HEK293 (cell line): ENCODE results near the gene HSF5.

Experiments
- CTCF ChIA-PET: fragments of 350-600 bp; formaldehyde crosslinking; extraction: SDS; loops from one replicate; lab custom pipeline; 2021; ENCODE audit warnings: antibody characterized with exemption; lab: Yijun Ruan, JAX
- POLR2A ChIA-PET: fragments of 300-600 bp; formaldehyde crosslinking; extraction: SDS; loops from one replicate; lab custom pipeline; 2020; ENCODE audit warnings: antibody characterized with exemption, inconsistent platforms; lab: Yijun Ruan, JAX
- H3K27ac ChIP-seq: fragments of 200-500 bp; sonication (Bioruptor generic); 2 replicates; pipeline ENCODE4 v1.5.1; 2014; ENCODE audit warnings: low read depth, low read length, control low read depth, inconsistent platforms; ENCODE audit errors: extremely low read depth
- H3K36me3 ChIP-seq, 2 experiments: fragments of 200-500 bp in 1 of 2; sonication (Bioruptor generic) in 1 of 2; 1 replicate in 1 of 2; 2 replicates in 1 of 2; pipeline ENCODE4 v1.5.1; 2014 to 2017; ENCODE audit warnings: inconsistent platforms in 2 of 2, low read length in 2 of 2; ENCODE audit not compliant: control insufficient read depth in 2 of 2, insufficient read depth in 1 of 2
- H3K4me1 ChIP-seq: fragments of 200-500 bp; sonication (Bioruptor generic); 2 replicates; pipeline ENCODE4 v1.5.1; 2014; ENCODE audit warnings: mild to moderate bottlenecking, low read length, inconsistent platforms; ENCODE audit not compliant: control insufficient read depth, insufficient read depth
- H3K4me3 ChIP-seq: 2 replicates; pipeline ENCODE4 v1.5.1; 2011; ENCODE audit warnings: low read depth, mild to moderate bottlenecking, control low read depth, low read length, moderate library complexity
- H3K9me3 ChIP-seq: fragments of 200-500 bp; sonication (Bioruptor generic); 2 replicates; pipeline ENCODE4 v1.5.1; 2014; ENCODE audit warnings: low read depth, low read length, inconsistent platforms; ENCODE audit not compliant: control insufficient read depth, insufficient read depth
- EGR2 ChIP-seq: fragments of 450-650 bp; formaldehyde crosslinking; IDR thresholded peaks from 2 replicates; pipeline ENCODE4 v1.5.1; 2016; ENCODE audit warnings: low read depth, missing biosample characterization, missing genetic modification characterization
- GLIS1 ChIP-seq: fragments of 450-650 bp; formaldehyde crosslinking; IDR thresholded peaks from 2 replicates; pipeline ENCODE4 v1.5.1; 2016; ENCODE audit warnings: missing biosample characterization, missing genetic modification characterization
- GLIS2 ChIP-seq: fragments of 450-650 bp; formaldehyde crosslinking; IDR thresholded peaks from 2 replicates; pipeline ENCODE4 v1.5.1; 2016; ENCODE audit warnings: missing biosample characterization, missing genetic modification characterization
- SP7 ChIP-seq: fragments of 450-650 bp; formaldehyde crosslinking; IDR thresholded peaks from 2 replicates; pipeline ENCODE4 v1.5.1; 2016; ENCODE audit warnings: missing biosample characterization, missing genetic modification characterization
- ZBTB20 ChIP-seq: fragments of 450-650 bp; formaldehyde crosslinking; IDR thresholded peaks from 2 replicates; pipeline ENCODE4 v1.5.1; 2016; ENCODE audit warnings: missing biosample characterization, missing genetic modification characterization
- ZBTB7A ChIP-seq: fragments of 450-650 bp; formaldehyde crosslinking; IDR thresholded peaks from 2 replicates; pipeline ENCODE4 v1.5.1; 2016; ENCODE audit warnings: low read depth, missing biosample characterization, missing genetic modification characterization
- ZFHX2 ChIP-seq: fragments of 450-650 bp; formaldehyde crosslinking; conservative IDR thresholded peaks from 2 replicates; pipeline ENCODE4 v1.5.1; 2016; ENCODE audit warnings: missing biosample characterization, missing genetic modification characterization
- ZNF274 ChIP-seq, 2 experiments: fragments of 200-500 bp in 1 of 2; fragments of 450-650 bp in 1 of 2; sonication (Bioruptor generic) in 1 of 2; formaldehyde crosslinking in 1 of 2; IDR thresholded peaks; 2 replicates each; pipeline versions ENCODE4 v1.5.1 to v1.6.1; 2014 to 2016; ENCODE audit warnings: borderline replicate concordance in 1 of 2, inconsistent platforms in 1 of 2, low read length in 1 of 2, missing biosample characterization in 1 of 2, missing genetic modification characterization in 1 of 2
- ZNF366 ChIP-seq: fragments of 450-650 bp; formaldehyde crosslinking; conservative IDR thresholded peaks from 2 replicates; pipeline ENCODE4 v1.5.1; 2016; ENCODE audit warnings: missing biosample characterization, missing genetic modification characterization
- ZNF600 ChIP-seq: fragments of 450-650 bp; formaldehyde crosslinking; IDR thresholded peaks from 2 replicates; pipeline ENCODE4 v1.5.1; 2016; ENCODE audit warnings: missing biosample characterization, missing genetic modification characterization
- ZNF621 ChIP-seq: fragments of 450-650 bp; formaldehyde crosslinking; IDR thresholded peaks from 2 replicates; pipeline ENCODE4 v1.5.1; 2017; ENCODE audit warnings: missing biosample characterization, missing genetic modification characterization
- ZNF76 ChIP-seq: fragments of 450-650 bp; formaldehyde crosslinking; IDR thresholded peaks from 2 replicates; pipeline ENCODE4; 2016; ENCODE audit warnings: low read depth, missing biosample characterization, missing genetic modification characterization, borderline replicate concordance
- TF ChIP-seq, protein P1 (sequence below): fragments of 450-650 bp; formaldehyde crosslinking; IDR thresholded peaks from 2 replicates; pipeline ENCODE4 v1.5.1; 2016; ENCODE audit warnings: missing biosample characterization, missing genetic modification characterization
- TF ChIP-seq, protein P2 (sequence below): fragments of 450-650 bp; formaldehyde crosslinking; IDR thresholded peaks from 2 replicates; pipeline ENCODE4 v1.5.1; 2017; ENCODE audit warnings: missing biosample characterization, missing genetic modification characterization
- TF ChIP-seq, protein P3 (sequence below): fragments of 450-650 bp; formaldehyde crosslinking; IDR thresholded peaks from 2 replicates; pipeline ENCODE4 v1.5.1; 2016; ENCODE audit warnings: missing biosample characterization, missing genetic modification characterization
- TF ChIP-seq, protein P4 (sequence below): fragments of 450-650 bp; formaldehyde crosslinking; IDR thresholded peaks from 2 replicates; pipeline ENCODE4 v1.5.1; 2017; ENCODE audit warnings: missing biosample characterization, mild to moderate bottlenecking, missing genetic modification characterization, moderate library complexity

Gene HSF5

DNA sequence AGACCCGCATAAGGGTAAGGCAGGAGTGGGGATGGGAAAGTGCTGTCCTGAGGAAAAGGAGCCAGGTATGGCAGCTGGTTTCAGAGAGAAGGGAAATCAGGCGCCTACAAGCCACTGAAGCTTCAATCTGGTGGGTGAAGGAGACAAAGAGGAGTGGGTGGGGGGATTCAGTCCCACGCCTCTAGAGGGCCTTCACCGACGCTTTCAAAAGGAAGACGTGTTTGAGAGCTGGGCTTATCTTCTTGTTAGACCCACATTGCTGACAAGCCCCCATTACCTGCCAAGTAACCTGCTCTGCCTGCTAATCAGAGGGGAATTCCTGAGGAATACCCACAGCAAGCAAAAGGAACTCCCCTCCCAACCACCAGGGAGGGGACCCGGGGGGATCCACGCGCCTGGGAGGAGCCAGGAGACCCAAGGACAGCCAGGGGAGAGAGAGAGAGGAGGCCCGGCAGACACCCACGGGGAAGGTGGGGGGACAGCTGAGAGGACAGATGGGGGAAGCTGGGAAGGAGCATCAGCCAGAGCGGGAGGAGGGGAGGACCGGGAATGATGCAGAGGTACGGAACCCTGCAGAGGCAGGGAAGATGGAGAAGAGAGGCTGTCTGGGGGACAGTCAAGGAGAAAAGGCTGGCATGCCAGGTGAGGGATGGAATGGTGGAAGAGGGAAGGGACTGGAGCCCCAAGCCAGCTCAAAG is 25.2 kb upstream of the HSF5 start:
- TF ChIP-seq EGR2, result peak; percentile 72
- TF ChIP-seq GLIS2 (tag by site-specific recombination), result peak; percentile 68
- peak; percentile 62; the same call in 1 of the 2 replicates for TF ChIP-seq ZNF366 (tag by site-specific recombination)
- peak; percentile 72 for TF ChIP-seq ZNF600 (tag by site-specific recombination)
- TF ChIP-seq, protein P1, sequence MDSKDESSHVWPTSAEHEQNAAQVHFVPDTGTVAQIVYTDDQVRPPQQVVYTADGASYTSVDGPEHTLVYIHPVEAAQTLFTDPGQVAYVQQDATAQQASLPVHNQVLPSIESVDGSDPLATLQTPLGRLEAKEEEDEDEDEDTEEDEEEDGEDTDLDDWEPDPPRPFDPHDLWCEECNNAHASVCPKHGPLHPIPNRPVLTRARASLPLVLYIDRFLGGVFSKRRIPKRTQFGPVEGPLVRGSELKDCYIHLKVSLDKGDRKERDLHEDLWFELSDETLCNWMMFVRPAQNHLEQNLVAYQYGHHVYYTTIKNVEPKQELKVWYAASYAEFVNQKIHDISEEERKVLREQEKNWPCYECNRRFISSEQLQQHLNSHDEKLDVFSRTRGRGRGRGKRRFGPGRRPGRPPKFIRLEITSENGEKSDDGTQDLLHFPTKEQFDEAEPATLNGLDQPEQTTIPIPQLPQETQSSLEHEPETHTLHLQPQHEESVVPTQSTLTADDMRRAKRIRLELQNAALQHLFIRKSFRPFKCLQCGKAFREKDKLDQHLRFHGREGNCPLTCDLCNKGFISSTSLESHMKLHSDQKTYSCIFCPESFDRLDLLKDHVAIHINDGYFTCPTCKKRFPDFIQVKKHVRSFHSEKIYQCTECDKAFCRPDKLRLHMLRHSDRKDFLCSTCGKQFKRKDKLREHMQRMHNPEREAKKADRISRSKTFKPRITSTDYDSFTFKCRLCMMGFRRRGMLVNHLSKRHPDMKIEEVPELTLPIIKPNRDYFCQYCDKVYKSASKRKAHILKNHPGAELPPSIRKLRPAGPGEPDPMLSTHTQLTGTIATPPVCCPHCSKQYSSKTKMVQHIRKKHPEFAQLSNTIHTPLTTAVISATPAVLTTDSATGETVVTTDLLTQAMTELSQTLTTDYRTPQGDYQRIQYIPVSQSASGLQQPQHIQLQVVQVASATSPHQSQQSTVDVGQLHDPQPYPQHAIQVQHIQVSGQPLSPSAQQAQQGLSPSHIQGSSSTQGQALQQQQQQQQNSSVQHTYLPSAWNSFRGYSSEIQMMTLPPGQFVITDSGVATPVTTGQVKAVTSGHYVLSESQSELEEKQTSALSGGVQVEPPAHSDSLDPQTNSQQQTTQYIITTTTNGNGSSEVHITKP (tag by site-specific recombination), result peak; percentile 100
- TF ChIP-seq ZBTB7A, result no peak
- TF ChIP-seq, protein P2, sequence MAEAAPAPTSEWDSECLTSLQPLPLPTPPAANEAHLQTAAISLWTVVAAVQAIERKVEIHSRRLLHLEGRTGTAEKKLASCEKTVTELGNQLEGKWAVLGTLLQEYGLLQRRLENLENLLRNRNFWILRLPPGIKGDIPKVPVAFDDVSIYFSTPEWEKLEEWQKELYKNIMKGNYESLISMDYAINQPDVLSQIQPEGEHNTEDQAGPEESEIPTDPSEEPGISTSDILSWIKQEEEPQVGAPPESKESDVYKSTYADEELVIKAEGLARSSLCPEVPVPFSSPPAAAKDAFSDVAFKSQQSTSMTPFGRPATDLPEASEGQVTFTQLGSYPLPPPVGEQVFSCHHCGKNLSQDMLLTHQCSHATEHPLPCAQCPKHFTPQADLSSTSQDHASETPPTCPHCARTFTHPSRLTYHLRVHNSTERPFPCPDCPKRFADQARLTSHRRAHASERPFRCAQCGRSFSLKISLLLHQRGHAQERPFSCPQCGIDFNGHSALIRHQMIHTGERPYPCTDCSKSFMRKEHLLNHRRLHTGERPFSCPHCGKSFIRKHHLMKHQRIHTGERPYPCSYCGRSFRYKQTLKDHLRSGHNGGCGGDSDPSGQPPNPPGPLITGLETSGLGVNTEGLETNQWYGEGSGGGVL, result peak; percentile 98
- peak; percentile 72; the same call in 1 of the 2 replicates for TF ChIP-seq ZFHX2 (tag by site-specific recombination)
- peak; percentile 55 for TF ChIP-seq GLIS1 (tag by site-specific recombination)
- TF ChIP-seq ZNF621 (tag by site-specific recombination), result no peak
- peak; percentile 71; the same call in 1 of the 2 replicates for TF ChIP-seq ZNF76 (tag by site-specific recombination)
- 0 out of 2 replicates have a peak, but pooled peaks have one; percentile 32 for TF ChIP-seq SP7
- TF ChIP-seq, protein P3, sequence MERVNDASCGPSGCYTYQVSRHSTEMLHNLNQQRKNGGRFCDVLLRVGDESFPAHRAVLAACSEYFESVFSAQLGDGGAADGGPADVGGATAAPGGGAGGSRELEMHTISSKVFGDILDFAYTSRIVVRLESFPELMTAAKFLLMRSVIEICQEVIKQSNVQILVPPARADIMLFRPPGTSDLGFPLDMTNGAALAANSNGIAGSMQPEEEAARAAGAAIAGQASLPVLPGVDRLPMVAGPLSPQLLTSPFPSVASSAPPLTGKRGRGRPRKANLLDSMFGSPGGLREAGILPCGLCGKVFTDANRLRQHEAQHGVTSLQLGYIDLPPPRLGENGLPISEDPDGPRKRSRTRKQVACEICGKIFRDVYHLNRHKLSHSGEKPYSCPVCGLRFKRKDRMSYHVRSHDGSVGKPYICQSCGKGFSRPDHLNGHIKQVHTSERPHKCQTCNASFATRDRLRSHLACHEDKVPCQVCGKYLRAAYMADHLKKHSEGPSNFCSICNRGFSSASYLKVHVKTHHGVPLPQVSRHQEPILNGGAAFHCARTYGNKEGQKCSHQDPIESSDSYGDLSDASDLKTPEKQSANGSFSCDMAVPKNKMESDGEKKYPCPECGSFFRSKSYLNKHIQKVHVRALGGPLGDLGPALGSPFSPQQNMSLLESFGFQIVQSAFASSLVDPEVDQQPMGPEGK (tag by site-specific recombination), result 0 out of 2 replicates have a peak, but pooled peaks have one; percentile 3
- 0 out of 2 replicates have a peak, but pooled peaks have one; percentile 9 for TF ChIP-seq ZBTB20
- TF ChIP-seq ZNF274 (IDR thresholded peaks at IDR 0.05; ENCODE audit: low read length), result no peak
- TF ChIP-seq ZNF274 (tag by site-specific recombination; IDR thresholded peaks at IDR 0.05; ENCODE audit: borderline replicate concordance), result no peak
- no peaks in the 10 kb centered on the region for H3K9me3 ChIP-seq
- peak overlapping the region; percentile 76; the same call in 1 of the 2 replicates for H3K27ac ChIP-seq
- peak overlapping the region; percentile 74 for H3K4me3 ChIP-seq
- H3K36me3 ChIP-seq, result peaks cover 37 to 50% of the 10 kb centered on the region in 2 experiments
- H3K4me1 ChIP-seq, result peaks cover 3% of the 10 kb centered on the region; the same call in 1 of the 2 replicates
- ChIA-PET POLR2A (interaction anchor here (0.5 to 2.1 kb wide), 5 partner anchors 21 to 161 kb away, joined by 3 to 26 read pairs (median 6); partner anchors contain the start of genes RNF43 and SUPT4H1), CTCF (interaction anchor here (0.6 kb wide), 1 partner anchor 231 kb away, joined by 3 read pairs; no protein-coding TSS in a partner anchor)

DNA sequence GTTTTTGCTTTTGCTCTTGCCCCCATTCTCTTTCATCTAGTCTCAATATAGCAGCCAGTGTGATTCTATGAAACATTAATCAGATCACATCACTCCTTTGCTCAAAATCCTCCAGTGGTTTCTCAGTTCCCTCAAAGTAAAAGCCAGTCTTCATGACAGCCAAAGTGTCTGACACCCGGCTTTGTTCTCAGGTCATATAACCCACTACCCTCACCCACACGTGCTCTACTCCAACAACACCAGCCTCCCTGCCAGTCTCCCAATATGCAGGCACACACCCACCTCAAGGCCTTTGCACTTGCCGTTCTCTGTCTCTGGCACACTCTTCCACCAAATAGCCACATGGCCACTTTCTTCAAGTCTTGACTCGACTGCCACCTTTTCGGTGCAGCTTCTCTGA is 21.9 kb upstream of the HSF5 start:
- Histone ChIP-seq H3K4me1 (peaks cover 3% of the 10 kb centered on the region; the same call in 1 of the 2 replicates), H3K27ac (no peak overlapping the region), H3K36me3 (peaks cover 56 to 80% of the 10 kb centered on the region in 2 experiments), H3K9me3 (no peaks in the 10 kb centered on the region), H3K4me3 (no peak overlapping the region)
- TF ChIP-seq EGR2, result peak; percentile 40; the same call in 1 of the 2 replicates
- TF ChIP-seq, protein P4, sequence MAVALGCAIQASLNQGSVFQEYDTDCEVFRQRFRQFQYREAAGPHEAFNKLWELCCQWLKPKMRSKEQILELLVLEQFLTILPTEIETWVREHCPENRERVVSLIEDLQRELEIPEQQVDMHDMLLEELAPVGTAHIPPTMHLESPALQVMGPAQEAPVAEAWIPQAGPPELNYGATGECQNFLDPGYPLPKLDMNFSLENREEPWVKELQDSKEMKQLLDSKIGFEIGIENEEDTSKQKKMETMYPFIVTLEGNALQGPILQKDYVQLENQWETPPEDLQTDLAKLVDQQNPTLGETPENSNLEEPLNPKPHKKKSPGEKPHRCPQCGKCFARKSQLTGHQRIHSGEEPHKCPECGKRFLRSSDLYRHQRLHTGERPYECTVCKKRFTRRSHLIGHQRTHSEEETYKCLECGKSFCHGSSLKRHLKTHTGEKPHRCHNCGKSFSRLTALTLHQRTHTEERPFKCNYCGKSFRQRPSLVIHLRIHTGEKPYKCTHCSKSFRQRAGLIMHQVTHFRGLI (tag by site-specific recombination), result no peak
- CTCF ChIA-PET, result no interaction called here
- POLR2A ChIA-PET, result no interaction called here
